HepG2 (cell line): ENCODE measurements around the gene FAAP20. TPM values are rescaled to one million over a fixed set of nuclear protein-coding genes. Genes with fewer than 3 reads are reported as not detected.

Experiments used
- ATAC-seq: fragments of 200-7000 bp; cut with Tn5 transposase; 3 replicates; pipeline ENCODE4 v1.9.1; 2020; ENCODE audit warnings: mild to moderate bottlenecking, moderate library complexity
- BruUV-seq: library from RNA; stranded (reverse); fragments of 400-500 nt; replicated peaks from 2 replicates; lab custom pipeline; 2021; lab: Mats Ljungman, UMichigan
- CTCF ChIA-PET: fragments of 300-600 bp; formaldehyde crosslinking; extraction: SDS; loops from one replicate; lab custom pipeline; 2021; ENCODE audit warnings: low total read pairs, inconsistent platforms, low intra/inter-chr PET ratio; lab: Yijun Ruan, JAX
- POLR2A ChIA-PET: fragments of 350-600 bp; sonication (Branson Sonifier 250); formaldehyde crosslinking; loops from one replicate; lab custom pipeline; 2020; ENCODE audit warnings: antibody characterized with exemption, inconsistent platforms; lab: Yijun Ruan, JAX
- DNase-seq: peaks from one replicate; pipeline ENCODE4 v3.0.0-alpha.2; 2015; ENCODE audit warnings: low spot score
- FAIRE-seq: peaks from 3 replicates; lab custom pipeline; 2011; peaks lifted over from hg19 to GRCh38; lab: Jason Lieb, UNC
- H2AFZ ChIP-seq: one replicate; pipeline ENCODE4 v1.6.1; 2011; ENCODE audit warnings: low read length, inconsistent platforms
- H3K27ac ChIP-seq: fragments of 300-600 bp; 3 replicates; pipeline ENCODE4 v1.8.0; 2011; ENCODE audit warnings: mixed run types, mild to moderate bottlenecking, mixed read lengths, low read length, inconsistent platforms; ENCODE audit not compliant: insufficient read depth; ENCODE audit errors: extremely low read length
- H3K27me3 ChIP-seq, 2 experiments: fragments of 200-600 bp in 1 of 2; 2 replicates in 1 of 2; 3 replicates in 1 of 2; pipeline versions ENCODE4 v1.6.0 to v1.8.0; 2011; ENCODE audit warnings: low read length in 2 of 2, mild to moderate bottlenecking in 2 of 2, moderate library complexity in 2 of 2, inconsistent platforms in 1 of 2; ENCODE audit not compliant: insufficient read depth in 2 of 2, control insufficient read depth in 1 of 2
- H3K36me3 ChIP-seq, 2 experiments: fragments of 200-600 bp in 1 of 2; replicated peaks in 1 of 2; 2 replicates in 1 of 2; 3 replicates in 1 of 2; pipeline versions ENCODE4 v1.5.1 to v1.8.0; 2011; ENCODE audit warnings: low read length in 2 of 2, inconsistent platforms in 1 of 2; ENCODE audit not compliant: insufficient read depth in 2 of 2, control insufficient read depth in 1 of 2
- H3K4me1 ChIP-seq: 2 replicates; pipeline ENCODE4 v1.5.1; 2012; ENCODE audit warnings: low read length, inconsistent platforms; ENCODE audit not compliant: insufficient read depth
- H3K4me2 ChIP-seq: 2 replicates; pipeline ENCODE4 v1.6.0; 2011; ENCODE audit warnings: low read depth, low read length, inconsistent platforms
- H3K4me3 ChIP-seq, 3 experiments: fragments of 200-600 bp in 1 of 3; sonication (generic), shearing (Covaris generic) in 1 of 3; replicated peaks in 1 of 3; 2 replicates each; pipeline ENCODE4 v1.5.1; 2011 to 2016; ENCODE audit warnings: low read length in 3 of 3, inconsistent platforms in 2 of 3, low read depth in 2 of 3, mild to moderate bottlenecking in 2 of 3, control low read depth in 1 of 3, mixed read lengths in 1 of 3; ENCODE audit not compliant: insufficient read depth in 1 of 3
- H3K79me2 ChIP-seq: one replicate; pipeline ENCODE4 v1.6.1; 2011; ENCODE audit warnings: low read length, inconsistent platforms; ENCODE audit not compliant: insufficient read depth
- H3K9ac ChIP-seq: 2 replicates; pipeline ENCODE4 v1.6.0; 2011; ENCODE audit warnings: mild to moderate bottlenecking, low read depth, low read length, inconsistent platforms; ENCODE audit not compliant: insufficient read depth
- H3K9me3 ChIP-seq: 2 replicates; pipeline ENCODE4 v1.5.1; 2012; ENCODE audit warnings: mild to moderate bottlenecking, low read length
- H4K20me1 ChIP-seq: 2 replicates; pipeline ENCODE4 v1.6.0; 2011; ENCODE audit warnings: inconsistent platforms, mild to moderate bottlenecking, low read length, moderate library complexity; ENCODE audit not compliant: insufficient read depth
- ARNT ChIP-seq: fragments of 450-650 bp; IDR thresholded peaks from 2 replicates; pipeline ENCODE4 v1.6.1; 2017
- IRF2 ChIP-seq: IDR thresholded peaks from 2 replicates; pipeline ENCODE4 v1.6.1; 2018; ENCODE audit warnings: missing genetic modification reagents, missing compliant biosample characterization
- NONO ChIP-seq, 2 experiments: fragments of 450-650 bp in 1 of 2; sonication (generic) in 1 of 2; formaldehyde crosslinking in 1 of 2; IDR thresholded peaks in 1 of 2; conservative IDR thresholded peaks in 1 of 2; 2 replicates each; pipeline versions ENCODE4 v1.6.1 to v1.8.0; 2017 to 2022; ENCODE audit warnings: mild to moderate bottlenecking in 1 of 2, missing genetic modification reagents in 1 of 2, moderate library complexity in 1 of 2
- PATZ1 ChIP-seq: sonication (generic); formaldehyde crosslinking; IDR thresholded peaks from 2 replicates; pipeline ENCODE4 v1.4.0; 2020; ENCODE audit warnings: missing genetic modification reagents
- POLR2AphosphoS5 ChIP-seq: IDR thresholded peaks from 2 replicates; pipeline ENCODE4 v1.6.1; 2012; ENCODE audit warnings: low read depth, low read length
- TAF1 ChIP-seq: sonication (generic); formaldehyde crosslinking; IDR thresholded peaks from 2 replicates; pipeline ENCODE4 v1.4.0; 2020; ENCODE audit warnings: missing genetic modification reagents
- THAP11 ChIP-seq: IDR thresholded peaks from 2 replicates; pipeline ENCODE4 v1.6.1; 2016; ENCODE audit warnings: missing biosample characterization, missing genetic modification reagents
- THAP8 ChIP-seq: sonication (generic); formaldehyde crosslinking; IDR thresholded peaks from 2 replicates; pipeline ENCODE4 v1.5.1; 2020; ENCODE audit warnings: missing genetic modification reagents, mild to moderate bottlenecking, borderline replicate concordance
- ZFP91 ChIP-seq: sonication (generic); formaldehyde crosslinking; IDR thresholded peaks from 2 replicates; pipeline ENCODE4 v1.9.0; 2022; ENCODE audit warnings: missing genetic modification reagents, mild to moderate bottlenecking, borderline replicate concordance
- ZNF460 ChIP-seq: sonication (generic); formaldehyde crosslinking; IDR thresholded peaks from 2 replicates; pipeline ENCODE4 v1.5.1; 2020; ENCODE audit warnings: missing genetic modification reagents, mild to moderate bottlenecking, borderline replicate concordance
- ZNF687 ChIP-seq: sonication (generic); formaldehyde crosslinking; IDR thresholded peaks from 2 replicates; pipeline ENCODE4 v1.5.1; 2020; ENCODE audit warnings: mild to moderate bottlenecking, missing genetic modification reagents, moderate library complexity
- ZNF781 ChIP-seq: sonication (generic); formaldehyde crosslinking; IDR thresholded peaks from 2 replicates; pipeline ENCODE4 v1.5.1; 2020; ENCODE audit warnings: borderline replicate concordance, mild to moderate bottlenecking, missing genetic modification reagents; ENCODE audit errors: not compliant biosample characterization
- ZNF792 ChIP-seq: IDR thresholded peaks from 2 replicates; pipeline ENCODE4 v1.6.1; 2016
- WGBS: methylation state at CpG from one replicate; pipeline ENCODE4 v1.1.6; 2017; ENCODE audit warnings: low lambda C conversion rate; 5-methylcytosine and 5-hydroxymethylcytosine counted together
- in situ Hi-C: cut with HindIII; loops from 2 replicates; pipeline ENCODE4 v1.10.0; 2017; ENCODE audit warnings: low pct_unique_long_range_greater_than_20kb; ENCODE audit not compliant: extremely low pct_ligation_motif_present
- intact Hi-C: fragments of 100-400 bp; cut with micrococcal nuclease; formaldehyde crosslinking; loops from one replicate; pipeline ENCODE4 v1.10.0; 2022; ENCODE audit not compliant: unreplicated experiment
- polyA plus RNA-seq, 8 experiments: library from polyadenylated mRNA; depleted of rRNA in 3 of 8; stranded (reverse) in 7 of 8; unstranded in 1 of 8; fragments of >200 nt; fragmentation: Illumina TruSeq in 4 of 8; extraction: Trizol in 4 of 8; gene quantifications; 2 replicates each; pipeline versions ENCODE4 v1.2.1 to v1.2.3, GENCODE V29; 2011 to 2016; ENCODE audit warnings: low read depth in 4 of 8, missing spikeins in 1 of 8, mixed read lengths in 1 of 8; ENCODE audit not compliant: insufficient read depth in 1 of 8
- total RNA-seq, 5 experiments: library from RNA; depleted of rRNA; stranded (reverse); fragments of >200 nt; fragmentation: Illumina TruSeq; extraction: Trizol; gene quantifications; 2 replicates each; pipeline ENCODE4 v1.2.3, GENCODE V29; 2016; ENCODE audit warnings: low read depth in 1 of 5

Gene FAAP20
- total and polyA plus RNA-seq, 2 of the 13 experiments (the other 11 are each of a cell fraction or from before 2014, with no cell fraction given), result 9.6 to 10.8 TPM

- Histone ChIP-seq H3K27ac (peak overlapping the region; percentile 22), H3K79me2 (no peaks in the 10 kb centered on the region), H4K20me1 (no peaks in the 10 kb centered on the region), H3K4me3 (no peak overlapping the region), H3K36me3 (no peaks in the 10 kb centered on the region), H3K9me3 (no peaks in the 10 kb centered on the region), H3K27me3 (no peaks in the 10 kb centered on the region), H3K9ac (no peak overlapping the region), H3K4me1 (peaks cover 72% of the 10 kb centered on the region), H3K4me2 (peak overlapping the region; percentile 98; the same call in 1 of the 2 replicates), H2AFZ (no peak overlapping the region)
- no peak for ATAC-seq
- POLR2A ChIA-PET, result interaction anchor here (0.9 to 8.5 kb wide), 7 partner anchors 10 to 29 kb away, joined by 3 to 178 read pairs (median 8); partner anchors contain the start of gene SKI
- 58% methylated on average over 11 of the region's 18 CpGs for WGBS
- intact Hi-C loops, result no loop called here
- DNase-seq, result no peak
- BruUV-seq, result no TSS peak
- CTCF ChIA-PET, result no interaction called here
- in situ Hi-C loops, result no loop called here
- FAIRE-seq, result no peak
- TF ChIP-seq IRF2 (no peak), ZNF687 (CRISPR knock-in tag) (peak; percentile 49; the same call in 1 of the 2 replicates), THAP8 (CRISPR knock-in tag) (no peak), ZFP91 (CRISPR knock-in tag) (0 out of 2 replicates have a peak, but pooled peaks have one; percentile 32), ZNF460 (CRISPR knock-in tag) (no peak), ZNF781 (CRISPR knock-in tag) (no peak), NONO (IDR thresholded peaks at IDR 0.05) (no peak), NONO (CRISPR knock-in tag; conservative IDR thresholded peaks at IDR 0.05) (0 out of 2 replicates have a peak, but pooled peaks have one; percentile 22), THAP11 (CRISPR knock-in tag) (no peak), POLR2AphosphoS5 (no peak), TAF1 (CRISPR knock-in tag) (no peak), ARNT (no peak), ZNF792 (no peak), PATZ1 (no peak)
Observed at GRCh38 chr1:2209400-2210083, 15.0 kb upstream of the FAAP20 start.
